GM19438 (cell line): Measurements from ENCODE around the gene KCNN2.
A peak's percentile ranks its signal among the peaks of the same experiment; 100 is the strongest.
"Not testable (repeated sequence)": the region's sequence is repeated elsewhere in the genome, so short reads cannot be mapped to it uniquely, and the experiment has no call there.

Experiments
- ATAC-seq: cut with Tn5 transposase; IDR thresholded peaks from one replicate; pipeline ENCODE4 v1.9.1; 2021; ENCODE audit warnings: low read depth; ENCODE audit not compliant: unreplicated experiment

The KCNN2 gene

GRCh38 chr5:114418176-114419066 is 56.6 kb downstream of the KCNN2 start:
- peak; percentile 97 for ATAC-seq

- ATAC-seq: peak; percentile 36
These were observed 57.2 kb downstream of the KCNN2 start for GRCh38 chr5:114419067-114419388.

GRCh38 chr5:114419959-114420358 is 58.1 kb downstream of the KCNN2 start:
- no peak for ATAC-seq

- no peak for ATAC-seq
These were observed 65.3 kb downstream of the KCNN2 start for GRCh38 chr5:114427204-114427603.

GRCh38 chr5:114430532-114430931 is 68.7 kb downstream of the KCNN2 start:
- no peak for ATAC-seq

- not testable (repeated sequence) for ATAC-seq
These were observed 70.8 kb downstream of the KCNN2 start for GRCh38 chr5:114432684-114433083.

GRCh38 chr5:114434396-114435219 is 72.7 kb downstream of the KCNN2 start:
- no peak for ATAC-seq

- no peak for ATAC-seq
These were observed 73.3 kb downstream of the KCNN2 start for GRCh38 chr5:114435220-114435481.

- ATAC-seq: peak; percentile 58
These were observed 74.0 kb downstream of the KCNN2 start for GRCh38 chr5:114435885-114436299.

GRCh38 chr5:114437936-114438335 is 76.1 kb downstream of the KCNN2 start:
- no peak for ATAC-seq

- no peak for ATAC-seq
These were observed 76.6 kb downstream of the KCNN2 start for GRCh38 chr5:114438471-114438870.

GRCh38 chr5:114447084-114447773 is 85.4 kb downstream of the KCNN2 start:
- ATAC-seq: no peak

- ATAC-seq: no peak
These were observed 86.6 kb downstream of the KCNN2 start for GRCh38 chr5:114448481-114448880.

GRCh38 chr5:114449860-114450421 is 88.1 kb downstream of the KCNN2 start:
- peak; percentile 96 for ATAC-seq

- ATAC-seq: no peak
These were observed 88.6 kb downstream of the KCNN2 start for GRCh38 chr5:114450437-114450836.

- ATAC-seq: no peak
These were observed 96.9 kb downstream of the KCNN2 start for GRCh38 chr5:114458726-114459125.

- no peak for ATAC-seq
These were observed 105.3 kb downstream of the KCNN2 start for GRCh38 chr5:114467171-114467570.

GRCh38 chr5:114467729-114468128 is 105.9 kb downstream of the KCNN2 start:
- no peak for ATAC-seq

GRCh38 chr5:114469372-114469771 is 107.5 kb downstream of the KCNN2 start:
- no peak for ATAC-seq

- ATAC-seq: no peak
These were observed 109.7 kb downstream of the KCNN2 start for GRCh38 chr5:114471529-114471928.

- no peak for ATAC-seq
These were observed 111.7 kb downstream of the KCNN2 start for GRCh38 chr5:114473541-114473940.
